ENCODE results near the gene GRM2. TPM values are rescaled to one million over a fixed set of nuclear protein-coding genes. Genes with fewer than 3 reads are reported as not detected.
A peak's percentile ranks its signal among the peaks of the same experiment; 100 is the strongest.

The GRM2 gene
- total and polyA plus RNA-seq, 10 of the 15 experiments (the other 5 are each of a cell fraction or from before 2014, with no cell fraction given) = 0.01 to 0.14 (median 0.06) TPM; not detected in 5

DNA sequence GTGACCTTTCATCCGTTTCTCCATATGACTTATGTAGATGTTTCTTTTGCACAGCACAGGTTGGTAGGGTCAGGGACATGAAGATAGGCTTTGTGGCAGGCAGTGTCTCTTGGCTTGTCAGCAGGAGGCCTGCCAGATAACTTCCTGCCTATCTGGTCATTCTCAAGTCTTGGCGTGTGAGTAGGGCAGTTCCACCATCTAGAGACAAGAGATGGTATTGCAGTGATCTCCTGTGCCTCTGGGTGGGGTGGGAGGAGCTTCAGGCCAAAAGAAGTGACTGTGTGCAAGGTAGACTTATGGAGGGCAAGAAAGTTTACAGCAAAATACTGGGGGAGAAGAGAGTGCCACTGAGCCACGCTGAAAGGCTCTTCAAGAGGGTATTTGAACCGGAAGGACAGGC, 24.8 kb upstream of the GRM2 start (continued):
- TF ChIP-seq BHLHE40 (IDR thresholded peaks at IDR 0.05; ENCODE audit: borderline replicate concordance in 1 of 2, low read depth in 2 of 2, low read length in 1 of 2) = peak in 1 of 2 experiments; percentile 28; a peak in 1 of 4 replicates
- no peak for TF ChIP-seq HDAC6 (IDR thresholded peaks at IDR 0.05; ENCODE audit: unreplicated experiment)
- TF ChIP-seq SREBF1 (IDR thresholded peaks at IDR 0.05; ENCODE audit: low read length) = no peak
- TF ChIP-seq NR2F1 (conservative IDR thresholded peaks at IDR 0.05) = no peak
- TF ChIP-seq ZNF592 (IDR thresholded peaks at IDR 0.05) = no peak
- no peak for TF ChIP-seq MYC (IDR thresholded peaks at IDR 0.05; ENCODE audit: insufficient read depth, insufficient read length, insufficient replicate concordance, low read length, severe bottlenecking)
- TF ChIP-seq TCF3 (IDR thresholded peaks at IDR 0.05; ENCODE audit: borderline replicate concordance, insufficient read depth, low read depth, low read length) = no peak
- TF ChIP-seq DPF2 (IDR thresholded peaks at IDR 0.05) = no peak
- no peak for TF ChIP-seq EED (IDR thresholded peaks at IDR 0.05; ENCODE audit: low read depth)
- 0 out of 2 replicates have a peak, but pooled peaks have one; percentile 25 for TF ChIP-seq YY1 (IDR thresholded peaks at IDR 0.05; ENCODE audit: low read depth, low read length)
- no peak for TF ChIP-seq JUND (IDR thresholded peaks at IDR 0.05; ENCODE audit: low read depth, low read length)
- no peak for TF ChIP-seq CUX1 (IDR thresholded peaks at IDR 0.05; ENCODE audit: insufficient replicate concordance, low read depth, low read length)
- TF ChIP-seq RAD51 (IDR thresholded peaks at IDR 0.05) = no peak
- peak; percentile 90 to 99 (median 93); a peak in 5 of 6 replicates for TF ChIP-seq CTCF (IDR thresholded peaks at IDR 0.05 in 2 of 3, conservative IDR thresholded peaks at IDR 0.05 in 1 of 3; ENCODE audit: control insufficient read depth in 2 of 3, extremely low read depth in 1 of 3, insufficient read depth in 1 of 3, low read depth in 3 of 3, low read length in 3 of 3)
- TF ChIP-seq ATF2 (IDR thresholded peaks at IDR 0.05; ENCODE audit: low read length) = no peak
- no peak for TF ChIP-seq CEBPB (IDR thresholded peaks at IDR 0.05; ENCODE audit: borderline replicate concordance in 1 of 2, low read depth in 2 of 2, low read length in 2 of 2)
- TF ChIP-seq WRNIP1 (IDR thresholded peaks at IDR 0.05; ENCODE audit: borderline replicate concordance, low read depth, low read length) = no peak
- no peak for TF ChIP-seq IKZF1 (conservative IDR thresholded peaks at IDR 0.05)
